Measurements from ENCODE around the gene HIBCH.

- TF ChIP-seq CTCF (IDR thresholded peaks at IDR 0.05; ENCODE audit: insufficient read depth, low read depth, low read length), result no peak
- no peak for TF ChIP-seq EZH2 (IDR thresholded peaks at IDR 0.05; ENCODE audit: insufficient read depth, low read length)
Measured at GRCh38 chr2:190315273-190315672, 4.4 kb downstream of the HIBCH start.

Measured in astrocyte (in vitro differentiated cells and primary cell).